Activated CD4-positive, CD25-positive, alpha-beta regulatory T cell treated with anti-CD3 and anti-CD28 coated beads, Interleukin-2, amount 50 U/mL, for 72 hours (primary cell): ENCODE data around the gene LDHD.

ENCODE experiments used
- DNase-seq: peaks from one replicate; pipeline ENCODE4 v3.0.0; 2021

LDHD gene

GRCh38 chr16:75079346-75079926 is 37.1 kb downstream of the LDHD start:
- DNase-seq: no peak

GRCh38 chr16:75078886-75079285 is 37.7 kb downstream of the LDHD start:
- no peak for DNase-seq

- DNase-seq: no peak
Measured at GRCh38 chr16:75075688-75076268, 40.8 kb downstream of the LDHD start.

- DNase-seq: peak; percentile 73
Measured at GRCh38 chr16:75074920-75075687, 41.5 kb downstream of the LDHD start.

- DNase-seq: no peak
Measured at GRCh38 chr16:75074304-75074793, 42.2 kb downstream of the LDHD start.

GRCh38 chr16:75073545-75074303 is 42.9 kb downstream of the LDHD start:
- DNase-seq: no peak

- no peak for DNase-seq
Measured at GRCh38 chr16:75072239-75072947, 44.2 kb downstream of the LDHD start.

- DNase-seq: no peak
Measured at GRCh38 chr16:75071621-75072020, 45.0 kb downstream of the LDHD start.

GRCh38 chr16:75070012-75070841 is 46.4 kb downstream of the LDHD start:
- DNase-seq: no peak

GRCh38 chr16:75068085-75069031 is 48.2 kb downstream of the LDHD start:
- no peak for DNase-seq

GRCh38 chr16:75066861-75067447 is 49.6 kb downstream of the LDHD start:
- DNase-seq: no peak

- DNase-seq: no peak
Measured at GRCh38 chr16:75065521-75066149, 50.9 kb downstream of the LDHD start.

- no peak for DNase-seq
Measured at GRCh38 chr16:75065149-75065505, 51.5 kb downstream of the LDHD start.

GRCh38 chr16:75064403-75065148 is 52.0 kb downstream of the LDHD start:
- DNase-seq: no peak

- DNase-seq: no peak
Measured at GRCh38 chr16:75063549-75064088, 53.0 kb downstream of the LDHD start.

- DNase-seq: no peak
Measured at GRCh38 chr16:75062976-75063346, 53.6 kb downstream of the LDHD start.

- no peak for DNase-seq
Measured at GRCh38 chr16:75062135-75062975, 54.2 kb downstream of the LDHD start.
